Activated CD4-positive, alpha-beta T cell treated with anti-CD3 and anti-CD28 coated beads, Interleukin-2, amount 10 ng/mL, durations not matched to agents 7 days and 5 days (primary cell): ENCODE measurements around the gene ANKRD11. TPM values are rescaled to one million over a fixed set of nuclear protein-coding genes. Genes with fewer than 3 reads are reported as not detected.

Experiments
- CTCF ChIA-PET: fragments of 350-600 bp; sonication (Branson Sonifier 250); formaldehyde crosslinking; loops from one replicate; lab custom pipeline; 2021; ENCODE audit warnings: antibody characterized with exemption; lab: Charles Lee
- POLR2A ChIA-PET: fragments of 350-600 bp; sonication (Branson Sonifier 250); formaldehyde crosslinking; loops from one replicate; lab custom pipeline; 2021; ENCODE audit warnings: antibody characterized with exemption; lab: Charles Lee
- DNase-seq: peaks from one replicate; pipeline ENCODE4 v3.0.0-alpha.2; 2020
- H3K27ac Mint-ChIP-seq: one replicate; pipeline ENCODE4 v1.8.0; 2021; ENCODE audit warnings: mild to moderate bottlenecking, moderate library complexity, mixed read lengths
- H3K27me3 Mint-ChIP-seq: one replicate; pipeline ENCODE4 v1.8.0; 2021; ENCODE audit warnings: mixed read lengths
- H3K36me3 Mint-ChIP-seq: one replicate; pipeline ENCODE4 v1.8.0; 2021; ENCODE audit warnings: low read depth, mixed read lengths
- H3K4me1 Mint-ChIP-seq: one replicate; pipeline ENCODE4 v1.8.0; 2021; ENCODE audit warnings: mixed read lengths
- H3K4me3 Mint-ChIP-seq: one replicate; pipeline ENCODE4 v1.8.0; 2021; ENCODE audit warnings: mild to moderate bottlenecking, moderate library complexity, mixed read lengths
- H3K9me3 Mint-ChIP-seq: one replicate; pipeline ENCODE4 v1.8.0; 2021; ENCODE audit warnings: mixed read lengths
- total RNA-seq, 2 experiments: library from RNA; stranded (reverse); gene quantifications; one replicate each; pipeline ENCODE4 v1.2.3, GENCODE V29; 2021

The ANKRD11 gene
- total RNA-seq, 2 experiments from 2014 or later, result 158 to 178 TPM

DNA sequence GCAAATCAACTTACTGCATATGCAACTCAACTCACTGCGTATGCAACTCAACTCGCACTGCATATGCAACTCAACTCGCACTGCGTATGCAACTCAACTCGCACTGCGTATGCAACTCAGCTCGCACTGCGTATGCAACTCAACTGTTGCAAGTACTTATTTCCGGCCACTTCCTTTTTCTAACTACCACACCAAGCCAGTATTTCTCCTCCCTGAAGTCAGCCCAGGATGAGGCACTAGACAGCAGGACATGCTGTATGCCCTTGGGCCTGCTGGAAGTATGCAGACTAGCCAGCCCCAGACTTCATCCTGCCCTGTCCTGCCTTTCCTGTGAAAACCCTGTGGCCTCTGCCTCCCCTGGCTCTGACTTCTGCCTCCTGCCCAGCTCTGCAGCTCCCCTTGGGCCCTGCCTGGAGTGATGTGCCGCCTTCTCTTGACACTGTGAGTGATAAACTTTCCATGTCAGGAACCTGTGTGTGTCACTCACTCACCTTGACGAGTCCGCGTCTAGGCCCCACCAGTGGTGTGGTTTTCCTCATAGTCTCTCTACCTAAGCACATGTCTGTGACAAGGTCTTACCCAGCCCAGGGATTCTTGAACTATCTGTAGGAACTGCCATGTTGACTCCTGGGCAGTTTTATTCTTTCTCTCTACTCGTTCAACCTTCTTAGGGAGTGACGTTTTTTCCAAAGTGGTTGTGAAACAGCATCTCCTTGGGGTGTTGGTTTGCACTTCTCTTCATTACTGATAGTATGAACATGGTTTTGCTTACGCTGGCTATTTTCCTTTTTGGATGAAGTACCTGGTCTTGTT, 256.5 kb downstream of the ANKRD11 start:
- Mint-ChIP-seq H3K9me3 (peaks cover 6% of the 10 kb centered on the region), H3K27ac (no peak overlapping the region), H3K27me3 (no peaks in the 10 kb centered on the region), H3K4me3 (no peak overlapping the region), H3K36me3 (peaks cover 49% of the 10 kb centered on the region), H3K4me1 (no peaks in the 10 kb centered on the region)
- POLR2A ChIA-PET, result no interaction called here
- CTCF ChIA-PET, result no interaction called here
- DNase-seq, result no peak

DNA sequence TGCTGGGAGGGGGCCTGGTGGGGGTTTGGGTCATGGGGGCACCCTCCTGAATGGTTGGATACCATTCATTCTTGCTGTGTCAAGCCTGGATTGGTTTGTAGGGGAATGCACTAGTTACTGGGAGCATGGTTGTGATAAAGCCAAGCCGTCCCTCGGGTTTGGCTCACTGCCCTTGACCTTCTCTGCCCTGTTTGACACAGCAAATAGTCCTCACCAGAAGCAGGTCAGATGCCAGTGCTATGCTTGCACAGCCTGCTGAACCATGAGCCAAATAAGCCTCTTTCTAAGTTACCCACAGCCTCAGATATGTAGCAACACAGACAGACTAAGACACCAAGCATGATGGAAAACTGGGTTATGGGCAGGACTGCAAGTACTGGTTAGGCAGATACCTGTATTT, 258.3 kb downstream of the ANKRD11 start:
- Mint-ChIP-seq H3K36me3 (peaks cover 67% of the 10 kb centered on the region), H3K27ac (no peak overlapping the region), H3K4me1 (no peaks in the 10 kb centered on the region), H3K27me3 (no peaks in the 10 kb centered on the region), H3K9me3 (peaks cover 22% of the 10 kb centered on the region), H3K4me3 (no peak overlapping the region)
- ChIA-PET POLR2A (no interaction called here), CTCF (no interaction called here)
- DNase-seq, result no peak

DNA sequence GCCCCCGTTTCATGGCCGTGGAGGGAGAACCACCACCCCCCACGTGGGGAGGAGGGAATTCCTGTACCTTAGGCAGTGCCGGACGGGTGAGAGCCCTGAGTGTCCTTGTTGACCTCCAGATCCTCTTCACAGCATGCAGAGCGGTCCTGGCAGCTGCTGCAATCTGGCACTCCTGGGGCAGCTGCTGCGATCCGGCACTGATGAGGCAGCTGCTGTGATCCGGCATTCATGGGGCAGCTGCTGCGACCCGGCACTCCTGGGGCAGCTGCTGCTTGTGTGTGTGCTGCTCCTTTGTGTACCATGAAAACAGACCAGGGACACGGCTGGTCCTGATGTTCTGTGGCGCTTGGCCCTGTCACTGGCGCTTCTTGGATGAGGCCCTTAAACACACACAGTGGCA, 260.1 kb downstream of the ANKRD11 start:
- Mint-ChIP-seq H3K27ac (no peak overlapping the region), H3K4me1 (no peaks in the 10 kb centered on the region), H3K9me3 (peaks cover 35% of the 10 kb centered on the region), H3K36me3 (peaks cover 82% of the 10 kb centered on the region), H3K27me3 (no peaks in the 10 kb centered on the region), H3K4me3 (no peak overlapping the region)
- ChIA-PET CTCF (no interaction called here), POLR2A (no interaction called here)
- no peak for DNase-seq

DNA sequence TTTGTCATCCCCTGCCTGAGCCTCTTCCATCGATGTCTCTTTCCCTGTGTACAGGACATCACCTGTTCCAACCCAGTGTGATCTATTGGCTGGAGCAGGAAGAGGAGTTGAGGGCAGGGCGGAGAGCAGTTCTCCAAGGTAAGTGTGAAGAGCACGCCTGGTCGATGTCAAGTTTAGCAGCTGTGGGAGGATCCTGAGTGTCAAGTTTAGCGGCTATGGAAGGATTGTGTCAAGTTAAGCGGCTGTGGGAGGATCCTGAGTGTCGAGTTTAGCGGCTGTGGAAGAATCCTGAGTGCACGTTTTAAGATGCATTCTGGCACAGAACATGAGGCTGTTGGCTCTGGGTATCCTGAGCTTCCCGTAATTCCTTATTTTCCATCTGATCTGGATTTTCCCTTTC, 265.7 kb downstream of the ANKRD11 start:
- Mint-ChIP-seq H3K27me3 (no peaks in the 10 kb centered on the region), H3K27ac (no peak overlapping the region), H3K4me1 (peaks cover 3% of the 10 kb centered on the region), H3K4me3 (no peak overlapping the region), H3K9me3 (peaks cover 37% of the 10 kb centered on the region), H3K36me3 (peaks cover 67% of the 10 kb centered on the region)
- ChIA-PET CTCF (interaction anchor here (0.6 to 1.1 kb wide), 4 partner anchors 8 to 592 kb away, joined by 3 read pairs; no protein-coding TSS in a partner anchor), POLR2A (no interaction called here)
- DNase-seq, result no peak

DNA sequence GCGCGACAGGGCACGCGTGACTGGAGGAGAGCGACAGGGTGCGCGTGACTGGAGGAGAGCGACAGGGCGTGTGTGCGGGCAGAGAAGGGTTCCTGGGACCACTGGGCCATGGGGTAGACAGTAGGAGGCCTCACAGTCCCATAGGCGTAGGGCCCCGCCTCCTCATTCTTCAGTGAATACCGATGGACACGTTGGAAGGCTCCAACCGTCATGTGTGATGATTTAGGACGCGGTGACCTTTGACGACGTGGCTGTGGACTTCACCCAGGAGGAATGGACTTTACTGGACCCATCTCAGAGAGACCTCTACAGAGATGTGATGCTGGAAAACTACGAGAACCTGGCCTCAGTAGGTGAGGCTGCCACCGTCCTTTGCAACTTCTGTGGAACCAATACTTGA, 267.4 kb downstream of the ANKRD11 start:
- ChIA-PET POLR2A (no interaction called here), CTCF (no interaction called here)
- Mint-ChIP-seq H3K36me3 (peaks cover 52% of the 10 kb centered on the region), H3K4me1 (peaks cover 12% of the 10 kb centered on the region), H3K27ac (no peak overlapping the region), H3K4me3 (no peak overlapping the region), H3K9me3 (peaks cover 24% of the 10 kb centered on the region), H3K27me3 (no peaks in the 10 kb centered on the region)
- DNase-seq, result no peak

DNA sequence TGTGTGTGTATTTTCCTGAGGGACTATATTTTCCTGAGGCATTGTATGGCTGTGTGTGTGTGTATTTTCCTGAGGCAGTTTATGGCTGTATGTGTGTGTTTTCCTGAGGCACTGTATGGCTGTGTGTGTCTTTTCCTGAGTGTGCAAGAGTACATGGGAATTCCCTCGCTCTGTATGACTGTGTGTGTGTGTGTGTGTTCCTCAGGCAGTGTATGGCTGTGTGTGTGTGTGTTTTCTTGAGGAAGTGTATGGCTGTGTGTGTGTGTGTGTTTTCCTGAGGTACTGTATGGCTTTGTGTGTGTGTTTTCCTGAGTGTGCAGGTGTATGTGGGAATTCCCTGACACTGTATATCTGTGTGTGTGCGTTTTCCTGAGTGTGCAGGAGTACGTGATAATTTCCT, 268.8 kb downstream of the ANKRD11 start:
- H3K4me1 Mint-ChIP-seq, result peaks cover 14% of the 10 kb centered on the region
- CTCF ChIA-PET, result no interaction called here
- no peak overlapping the region for H3K27ac Mint-ChIP-seq
- H3K27me3 Mint-ChIP-seq, result no peaks in the 10 kb centered on the region
- POLR2A ChIA-PET, result no interaction called here
- DNase-seq, result no peak
- H3K9me3 Mint-ChIP-seq, result peaks cover 12% of the 10 kb centered on the region
- H3K4me3 Mint-ChIP-seq, result no peak overlapping the region
- H3K36me3 Mint-ChIP-seq, result peaks cover 39% of the 10 kb centered on the region

DNA sequence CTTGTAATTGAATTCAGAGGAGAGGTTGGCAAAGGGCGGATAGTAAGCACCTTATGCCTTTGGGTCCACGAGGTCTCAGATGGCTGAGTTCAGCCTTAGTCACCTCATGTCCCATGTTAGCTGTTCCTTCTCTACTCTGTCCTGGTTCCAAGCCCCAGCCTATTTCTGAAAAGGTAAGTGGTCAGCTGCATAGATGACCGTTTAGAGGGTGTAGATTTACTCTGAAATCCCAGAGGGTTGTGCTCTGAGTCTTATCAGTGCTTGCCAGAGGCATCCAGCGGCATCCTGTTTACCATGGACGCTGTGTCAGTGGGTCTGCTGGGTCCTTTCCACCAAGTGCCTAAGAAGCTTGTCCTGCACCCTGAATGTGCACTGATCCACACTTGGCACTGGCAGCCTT, 271.0 kb downstream of the ANKRD11 start:
- Mint-ChIP-seq H3K4me3 (peak overlapping the region; percentile 24), H3K27ac (no peak overlapping the region), H3K9me3 (no peaks in the 10 kb centered on the region), H3K36me3 (peaks cover 18% of the 10 kb centered on the region), H3K27me3 (no peaks in the 10 kb centered on the region), H3K4me1 (peaks cover 18% of the 10 kb centered on the region)
- ChIA-PET CTCF (no interaction called here), POLR2A (no interaction called here)
- no peak for DNase-seq

Other genes with a start within 250 kb of the ANKRD11 start
- gene SPG7, start 17.8 kb upstream of the ANKRD11 start, total RNA-seq, result 100 to 1,000 TPM in 1 of 2 experiments, 10 to 100 TPM in 1; 88.3 to 101 TPM
- 1,000 to 10,000 TPM; 1,763 to 2,076 TPM for gene RPL13, start 70.1 kb upstream of the ANKRD11 start, total RNA-seq
- 1 to 10 TPM; 5.1 to 5.7 TPM for gene CPNE7, start 85.2 kb upstream of the ANKRD11 start, total RNA-seq
- gene DPEP1, start 123.1 kb upstream of the ANKRD11 start, total RNA-seq, result not detected
- 100 to 1,000 TPM in 1 of 2 experiments, 10 to 100 TPM in 1; 77.6 to 102 TPM for gene CHMP1A, start 167.1 kb upstream of the ANKRD11 start, total RNA-seq
- 10 to 100 TPM; 14.5 to 14.8 TPM for gene SPATA33, start 167.3 kb upstream of the ANKRD11 start, total RNA-seq
- gene CDK10, start 196.1 kb upstream of the ANKRD11 start, total RNA-seq, result 10 to 100 TPM; 83.1 to 96.8 TPM
- 1 to 10 TPM; 5.3 to 8.0 TPM for gene SPATA2L, start 211.1 kb upstream of the ANKRD11 start, total RNA-seq
- 10 to 100 TPM; 10.8 to 13.4 TPM for gene VPS9D1, start 230.3 kb upstream of the ANKRD11 start, total RNA-seq
- 10 to 100 TPM; 79.5 to 96.5 TPM for gene ZNF276, start 231.0 kb upstream of the ANKRD11 start, total RNA-seq